ENCODE data around the gene DOK4. TPM values are rescaled to one million over a fixed set of nuclear protein-coding genes. Genes with fewer than 3 reads are reported as not detected.

The DOK4 gene
- total RNA-seq, 1 experiment from 2014 or later, result 4.9 TPM

- Histone ChIP-seq H3K9me2 (replicated peaks; ENCODE audit: low read length) (no peaks in the 10 kb centered on the region), H2AFZ (ENCODE audit: low read length) (no peak overlapping the region), H4K20me1 (ENCODE audit: low read length) (no peaks in the 10 kb centered on the region), H3K36me3 (ENCODE audit: low read depth, low read length) (no peaks in the 10 kb centered on the region), H3K27me3 (ENCODE audit: low read length) (no peaks in the 10 kb centered on the region), H3K4me1 (ENCODE audit: insufficient read depth, low read length) (no peaks in the 10 kb centered on the region), H3K79me2 (ENCODE audit: low read length) (no peaks in the 10 kb centered on the region), H3K9me3 (ENCODE audit: low read length) (no peaks in the 10 kb centered on the region), H3K4me3 (ENCODE audit: low read length) (no peak overlapping the region), H3K4me2 (ENCODE audit: low read length) (no peak overlapping the region), H3F3A (ENCODE audit: low read length, unreplicated experiment) (no peaks in the 10 kb centered on the region), H3K9ac (ENCODE audit: low read length) (no peak overlapping the region), H3K27ac (ENCODE audit: low read length) (no peak overlapping the region)
- intact Hi-C loops (cut with micrococcal nuclease), result no loop called here
- ChIA-PET POLR2A (ENCODE audit: unreplicated experiment) (no interaction called here), CTCF (no interaction called here)
- no peak for TF ChIP-seq EZH2 (IDR thresholded peaks at IDR 0.05; ENCODE audit: low read length, unreplicated experiment)
- no peak for TF ChIP-seq CTCF (conservative IDR thresholded peaks at IDR 0.05; ENCODE audit: low read depth, low read length)
- no peak for TF ChIP-seq EZH2phosphoT487 (IDR thresholded peaks at IDR 0.05; ENCODE audit: borderline replicate concordance, low read length)
- no peak for DNase-seq
- BruUV-seq (replicated peaks), result no TSS peak
- no peak for ATAC-seq
Observed at GRCh38 chr16:57478396-57479204, 7.7 kb downstream of the DOK4 start.

GRCh38 chr16:57477531-57478202 is 8.6 kb downstream of the DOK4 start:
- ChIA-PET CTCF (no interaction called here), POLR2A (ENCODE audit: unreplicated experiment) (no interaction called here)
- Histone ChIP-seq H2AFZ (ENCODE audit: low read length) (no peak overlapping the region), H3K4me2 (ENCODE audit: low read length) (no peak overlapping the region), H3K9me3 (ENCODE audit: low read length) (no peaks in the 10 kb centered on the region), H3K36me3 (ENCODE audit: low read depth, low read length) (no peaks in the 10 kb centered on the region), H3F3A (ENCODE audit: low read length, unreplicated experiment) (no peaks in the 10 kb centered on the region), H3K4me1 (ENCODE audit: insufficient read depth, low read length) (no peaks in the 10 kb centered on the region), H3K4me3 (ENCODE audit: low read length) (no peak overlapping the region), H3K9me2 (replicated peaks; ENCODE audit: low read length) (no peaks in the 10 kb centered on the region), H3K79me2 (ENCODE audit: low read length) (no peaks in the 10 kb centered on the region), H3K27ac (ENCODE audit: low read length) (no peak overlapping the region), H3K9ac (ENCODE audit: low read length) (no peak overlapping the region), H4K20me1 (ENCODE audit: low read length) (no peaks in the 10 kb centered on the region), H3K27me3 (ENCODE audit: low read length) (no peaks in the 10 kb centered on the region)
- BruUV-seq (replicated peaks), result no TSS peak
- TF ChIP-seq EZH2 (IDR thresholded peaks at IDR 0.05; ENCODE audit: low read length, unreplicated experiment) (no peak), EZH2phosphoT487 (IDR thresholded peaks at IDR 0.05; ENCODE audit: borderline replicate concordance, low read length) (no peak), CTCF (conservative IDR thresholded peaks at IDR 0.05; ENCODE audit: low read depth, low read length) (no peak)
- intact Hi-C loops (cut with micrococcal nuclease), result no loop called here
- no peak for DNase-seq
- no peak for ATAC-seq
